ENCODE results near the gene GAPDH.

GAPDH gene

GRCh38 chr12:6522193-6522592, 12.1 kb upstream of the GAPDH start:
- Histone ChIP-seq H3K4me3 (IDR thresholded peaks at IDR 0.05; ENCODE audit: insufficient read depth, low read depth, low read length) (no peak overlapping the region), H3K27me3 (ENCODE audit: insufficient read depth, low read depth) (no peaks in the 10 kb centered on the region), H3K4me1 (ENCODE audit: low read depth, poor library complexity, severe bottlenecking) (no peaks in the 10 kb centered on the region), H3K36me3 (ENCODE audit: insufficient read depth) (peaks cover 12% of the 10 kb centered on the region; the same call in 1 of the 2 replicates), H3K9ac (no peak overlapping the region), H3K4me2 (no peak overlapping the region), H2AFZ (ENCODE audit: low read depth) (no peak overlapping the region), H3K27ac (no peak overlapping the region), H4K20me1 (ENCODE audit: insufficient read depth) (no peaks in the 10 kb centered on the region), H3K79me2 (ENCODE audit: insufficient read depth, low read depth) (no peaks in the 10 kb centered on the region)
- no peak for TF ChIP-seq CTCF (conservative IDR thresholded peaks at IDR 0.05; ENCODE audit: low read depth, low read length)

GRCh38 chr12:6523708-6524107, 10.6 kb upstream of the GAPDH start:
- no peak for TF ChIP-seq CTCF (conservative IDR thresholded peaks at IDR 0.05; ENCODE audit: low read depth, low read length)
- H3K36me3 ChIP-seq (ENCODE audit: insufficient read depth): peaks cover 7% of the 10 kb centered on the region; the same call in 1 of the 2 replicates
- H4K20me1 ChIP-seq (ENCODE audit: insufficient read depth): no peaks in the 10 kb centered on the region
- no peaks in the 10 kb centered on the region for H3K79me2 ChIP-seq (ENCODE audit: insufficient read depth, low read depth)
- H3K4me2 ChIP-seq: no peak overlapping the region
- no peak overlapping the region for H3K9ac ChIP-seq
- H3K4me3 ChIP-seq (IDR thresholded peaks at IDR 0.05; ENCODE audit: insufficient read depth, low read depth, low read length): no peak overlapping the region
- no peaks in the 10 kb centered on the region for H3K27me3 ChIP-seq (ENCODE audit: insufficient read depth, low read depth)
- no peak overlapping the region for H3K27ac ChIP-seq
- no peaks in the 10 kb centered on the region for H3K4me1 ChIP-seq (ENCODE audit: low read depth, poor library complexity, severe bottlenecking)
- no peak overlapping the region for H2AFZ ChIP-seq (ENCODE audit: low read depth)

GRCh38 chr12:6524648-6525047, 9.7 kb upstream of the GAPDH start:
- Histone ChIP-seq H3K4me3 (IDR thresholded peaks at IDR 0.05; ENCODE audit: insufficient read depth, low read depth, low read length) (no peak overlapping the region), H3K36me3 (ENCODE audit: insufficient read depth) (peaks cover 7% of the 10 kb centered on the region; the same call in 1 of the 2 replicates), H2AFZ (ENCODE audit: low read depth) (no peak overlapping the region), H3K9ac (no peak overlapping the region), H3K4me2 (no peak overlapping the region), H3K27ac (no peak overlapping the region), H4K20me1 (ENCODE audit: insufficient read depth) (no peaks in the 10 kb centered on the region), H3K27me3 (ENCODE audit: insufficient read depth, low read depth) (no peaks in the 10 kb centered on the region), H3K4me1 (ENCODE audit: low read depth, poor library complexity, severe bottlenecking) (no peaks in the 10 kb centered on the region), H3K79me2 (ENCODE audit: insufficient read depth, low read depth) (no peaks in the 10 kb centered on the region)
- TF ChIP-seq CTCF (conservative IDR thresholded peaks at IDR 0.05; ENCODE audit: low read depth, low read length): no peak

GRCh38 chr12:6526201-6526600, 8.1 kb upstream of the GAPDH start:
- H3K27ac ChIP-seq: no peak overlapping the region
- H2AFZ ChIP-seq (ENCODE audit: low read depth): no peak overlapping the region
- no peak overlapping the region for H3K4me2 ChIP-seq
- H4K20me1 ChIP-seq (ENCODE audit: insufficient read depth): no peaks in the 10 kb centered on the region
- H3K27me3 ChIP-seq (ENCODE audit: insufficient read depth, low read depth): no peaks in the 10 kb centered on the region
- H3K79me2 ChIP-seq (ENCODE audit: insufficient read depth, low read depth): no peaks in the 10 kb centered on the region
- H3K4me3 ChIP-seq (IDR thresholded peaks at IDR 0.05; ENCODE audit: insufficient read depth, low read depth, low read length): no peak overlapping the region
- peaks cover 14% of the 10 kb centered on the region; the same call in 1 of the 2 replicates for H3K36me3 ChIP-seq (ENCODE audit: insufficient read depth)
- no peak overlapping the region for H3K9ac ChIP-seq
- peaks cover 10% of the 10 kb centered on the region for H3K4me1 ChIP-seq (ENCODE audit: low read depth, poor library complexity, severe bottlenecking)
- no peak for TF ChIP-seq CTCF (conservative IDR thresholded peaks at IDR 0.05; ENCODE audit: low read depth, low read length)

All from KMS-11 (cell line).